Measurements from ENCODE around the gene KRT83.

The KRT83 gene

GRCh38 chr12:52361553-52361952, 40.4 kb upstream of the KRT83 start:
- peak; percentile 5 to 12 for DNase-seq
- Histone ChIP-seq H3K27ac (no peak overlapping the region), H3K27me3 (peaks cover 0 to 28% of the 10 kb centered on the region in 2 donors), H3K9me3 (no peaks in the 10 kb centered on the region), H3K36me3 (no peaks in the 10 kb centered on the region), H3K4me3 (no peak overlapping the region), H3K4me1 (no peaks in the 10 kb centered on the region)
- no peak for TF ChIP-seq CTCF (IDR thresholded peaks at IDR 0.05)
- intact Hi-C loops (cut with DNase I; ENCODE audit: low total_unique reads) = no loop called here

- no peaks in the 10 kb centered on the region for H3K36me3 ChIP-seq
- intact Hi-C loops (cut with DNase I; ENCODE audit: low total_unique reads) = no loop called here
- no peaks in the 10 kb centered on the region for H3K4me1 ChIP-seq
- H3K27me3 ChIP-seq = peaks cover 0 to 36% of the 10 kb centered on the region in 2 donors
- peak; percentile 13 to 38 for DNase-seq
- no peak overlapping the region for H3K27ac ChIP-seq
- H3K9me3 ChIP-seq = no peaks in the 10 kb centered on the region
- no peak for TF ChIP-seq CTCF (IDR thresholded peaks at IDR 0.05)
- H3K4me3 ChIP-seq = no peak overlapping the region
Observed at GRCh38 chr12:52360663-52361271, 39.6 kb upstream of the KRT83 start.

GRCh38 chr12:52360106-52360662, 39.0 kb upstream of the KRT83 start:
- Histone ChIP-seq H3K4me1 (no peaks in the 10 kb centered on the region), H3K9me3 (no peaks in the 10 kb centered on the region), H3K36me3 (no peaks in the 10 kb centered on the region), H3K27ac (no peak overlapping the region), H3K27me3 (peaks cover 0 to 36% of the 10 kb centered on the region in 2 donors), H3K4me3 (no peak overlapping the region)
- TF ChIP-seq CTCF (IDR thresholded peaks at IDR 0.05) = no peak
- DNase-seq = peak; percentile 11 to 20
- intact Hi-C loops (cut with DNase I; ENCODE audit: low total_unique reads) = no loop called here

- H3K27me3 ChIP-seq = peaks cover 0 to 36% of the 10 kb centered on the region in 2 donors
- no peak overlapping the region for H3K4me3 ChIP-seq
- H3K4me1 ChIP-seq = no peaks in the 10 kb centered on the region
- TF ChIP-seq CTCF (IDR thresholded peaks at IDR 0.05) = no peak
- no peaks in the 10 kb centered on the region for H3K9me3 ChIP-seq
- DNase-seq = peak; percentile 5 to 24
- H3K36me3 ChIP-seq = no peaks in the 10 kb centered on the region
- intact Hi-C loops (cut with DNase I; ENCODE audit: low total_unique reads) = no loop called here
- no peak overlapping the region for H3K27ac ChIP-seq
Observed at GRCh38 chr12:52359621-52360061, 38.4 kb upstream of the KRT83 start.

- intact Hi-C loops (cut with DNase I; ENCODE audit: low total_unique reads) = no loop called here
- Histone ChIP-seq H3K27me3 (peaks cover 0 to 36% of the 10 kb centered on the region in 2 donors), H3K36me3 (no peaks in the 10 kb centered on the region), H3K9me3 (no peaks in the 10 kb centered on the region), H3K4me3 (no peak overlapping the region), H3K27ac (no peak overlapping the region), H3K4me1 (no peaks in the 10 kb centered on the region)
- DNase-seq = peak in 1 of 2 donors; percentile 43
- no peak for TF ChIP-seq CTCF (IDR thresholded peaks at IDR 0.05)
Observed at GRCh38 chr12:52358575-52359350, 37.6 kb upstream of the KRT83 start.

All from tibial artery (tissue), 4 donors.